ENCODE results near the gene OR8G1. TPM values are rescaled to one million over a fixed set of nuclear protein-coding genes. Genes with fewer than 3 reads are reported as not detected.

Gene OR8G1
- total and polyA plus RNA-seq, 9 of the 15 experiments (the other 6 are each of a cell fraction or from before 2014, with no cell fraction given), result 0.03 to 1.4 (median 0.51) TPM; not detected in 1

GRCh38 chr11:124207102-124207792 lies 33.6 kb upstream of the OR8G1 start (continued):
- TF ChIP-seq HINFP (tag; conservative IDR thresholded peaks at IDR 0.05; ENCODE audit: low read depth) (peak; percentile 87), ZNF75A (CRISPR knock-in tag; IDR thresholded peaks at IDR 0.05) (peak; percentile 63), ZHX1 (conservative IDR thresholded peaks at IDR 0.05; ENCODE audit: low read length) (no peak), ZNF436 (CRISPR knock-in tag; IDR thresholded peaks at IDR 0.05) (no peak), ZNF146 (CRISPR knock-in tag; IDR thresholded peaks at IDR 0.05; ENCODE audit: unreplicated experiment) (no peak), SAFB (IDR thresholded peaks at IDR 0.05; ENCODE audit: borderline replicate concordance, low read depth, low read length) (no peak), CHD1 (IDR thresholded peaks at IDR 0.05; ENCODE audit: low read length) (no peak), CBFA2T3 (IDR thresholded peaks at IDR 0.05) (peak; percentile 97), BCOR (IDR thresholded peaks at IDR 0.05) (peak; percentile 48; the same call in 1 of the 2 replicates), ZNF263 (CRISPR knock-in tag; IDR thresholded peaks at IDR 0.05; ENCODE audit: borderline replicate concordance) (no peak), NKRF (IDR thresholded peaks at IDR 0.05; ENCODE audit: borderline replicate concordance) (peak; percentile 44; the same call in 1 of the 2 replicates), CCNT2 (IDR thresholded peaks at IDR 0.05; ENCODE audit: borderline replicate concordance, extremely low read depth, insufficient read length, low read depth, low read length) (peak; percentile 60), TEAD1 (CRISPR knock-in tag; IDR thresholded peaks at IDR 0.05) (peak; percentile 61 to 92; a peak in 2 of 4 replicates), NR2C2 (CRISPR knock-in tag; IDR thresholded peaks at IDR 0.05) (no peak), NR2C2 (tag; IDR thresholded peaks at IDR 0.05) (peak; percentile 62), SMAD1 (IDR thresholded peaks at IDR 0.05; ENCODE audit: low read depth, low read length, partially characterized antibody) (peak; percentile 53), FOXA3 (CRISPR knock-in tag; conservative IDR thresholded peaks at IDR 0.05 in 1 of 2, IDR thresholded peaks at IDR 0.05 in 1 of 2) (0 out of 4 replicates have a peak, but pooled peaks of 1 of the 2 experiments have one; percentile 19), HNRNPLL (IDR thresholded peaks at IDR 0.05; ENCODE audit: low read depth, low read length, poor library complexity, severe bottlenecking) (no peak), SUPT5H (IDR thresholded peaks at IDR 0.05) (0 out of 2 replicates have a peak, but pooled peaks have one; percentile 43), L3MBTL2 (IDR thresholded peaks at IDR 0.05) (peak; percentile 92), NFE2L1 (tag; IDR thresholded peaks at IDR 0.05; ENCODE audit: borderline replicate concordance, low read depth) (peak; percentile 90), NCOR1 (IDR thresholded peaks at IDR 0.05) (peak; percentile 94), HDAC8 (tag; IDR thresholded peaks at IDR 0.05) (peak; percentile 78; the same call in 1 of the 2 replicates)

All from K562 (cell line).